NCI-H187 treated with DMSO at 0.1 percent for 48 hours (cell line): ENCODE results near the gene DLX4.

Experiments
- DNase-seq: peaks from one replicate; lab custom pipeline; 2025; lab: John Stamatoyannopoulos, UW

The DLX4 gene

GRCh38 chr17:50014471-50015088 is 45.6 kb downstream of the DLX4 start:
- DNase-seq, result no peak

- DNase-seq, result no peak
Observed at GRCh38 chr17:50015146-50015545, 46.2 kb downstream of the DLX4 start.

GRCh38 chr17:50018909-50019308 is 49.9 kb downstream of the DLX4 start:
- DNase-seq, result no peak

- no peak for DNase-seq
Observed at GRCh38 chr17:50020841-50021599, 52.0 kb downstream of the DLX4 start.

GRCh38 chr17:50021681-50022370 is 52.8 kb downstream of the DLX4 start:
- no peak for DNase-seq

- no peak for DNase-seq
Observed at GRCh38 chr17:50022463-50023130, 53.6 kb downstream of the DLX4 start.

GRCh38 chr17:50023520-50023919 is 54.5 kb downstream of the DLX4 start:
- DNase-seq, result no peak
